Activated CD4-positive, alpha-beta T cell treated with anti-CD3 and anti-CD28 coated beads, Interleukin-2, amount 10 ng/mL, durations not matched to agents 7 days and 5 days (primary cell): Measurements from ENCODE around the gene ADAMTS12. TPM values are rescaled to one million over a fixed set of nuclear protein-coding genes. Genes with fewer than 3 reads are reported as not detected.

Experiments
- CTCF ChIA-PET: fragments of 350-600 bp; sonication (Branson Sonifier 250); formaldehyde crosslinking; loops from one replicate; lab custom pipeline; 2021; ENCODE audit warnings: antibody characterized with exemption; lab: Charles Lee
- POLR2A ChIA-PET: fragments of 350-600 bp; sonication (Branson Sonifier 250); formaldehyde crosslinking; loops from one replicate; lab custom pipeline; 2021; ENCODE audit warnings: antibody characterized with exemption; lab: Charles Lee
- DNase-seq: peaks from one replicate; pipeline ENCODE4 v3.0.0-alpha.2; 2020
- H3K27ac Mint-ChIP-seq: one replicate; pipeline ENCODE4 v1.8.0; 2021; ENCODE audit warnings: mild to moderate bottlenecking, moderate library complexity, mixed read lengths
- H3K27me3 Mint-ChIP-seq: one replicate; pipeline ENCODE4 v1.8.0; 2021; ENCODE audit warnings: mixed read lengths
- H3K36me3 Mint-ChIP-seq: one replicate; pipeline ENCODE4 v1.8.0; 2021; ENCODE audit warnings: low read depth, mixed read lengths
- H3K4me1 Mint-ChIP-seq: one replicate; pipeline ENCODE4 v1.8.0; 2021; ENCODE audit warnings: mixed read lengths
- H3K4me3 Mint-ChIP-seq: one replicate; pipeline ENCODE4 v1.8.0; 2021; ENCODE audit warnings: mild to moderate bottlenecking, moderate library complexity, mixed read lengths
- H3K9me3 Mint-ChIP-seq: one replicate; pipeline ENCODE4 v1.8.0; 2021; ENCODE audit warnings: mixed read lengths
- total RNA-seq, 2 experiments: library from RNA; stranded (reverse); gene quantifications; one replicate each; pipeline ENCODE4 v1.2.3, GENCODE V29; 2021

ADAMTS12 gene
- total RNA-seq, 2 experiments from 2014 or later, result not detected

DNA sequence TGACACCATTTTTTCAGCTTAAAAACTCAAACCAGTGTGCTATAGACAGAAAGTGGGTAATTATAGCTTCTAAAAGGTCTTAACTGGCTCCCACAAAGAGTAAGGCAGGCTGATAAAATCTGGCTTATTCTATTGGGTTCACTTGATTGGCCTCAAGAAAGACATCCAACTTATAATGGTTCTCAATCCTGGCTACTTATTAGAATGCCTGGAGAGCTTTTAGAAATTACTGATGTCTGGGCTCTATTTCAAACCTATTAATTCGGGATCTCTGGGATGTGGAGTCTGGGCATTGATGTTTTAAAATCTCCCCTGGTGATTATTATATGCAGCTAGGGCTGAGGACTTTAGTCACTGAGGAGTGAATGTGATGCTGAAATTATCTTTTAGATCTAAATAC is 263.0 kb downstream of the ADAMTS12 start:
- H3K9me3 Mint-ChIP-seq, result no peaks in the 10 kb centered on the region
- DNase-seq, result no peak
- ChIA-PET CTCF (no interaction called here), POLR2A (no interaction called here)
- H3K4me3 Mint-ChIP-seq, result no peak overlapping the region
- H3K4me1 Mint-ChIP-seq, result no peaks in the 10 kb centered on the region
- H3K36me3 Mint-ChIP-seq, result no peaks in the 10 kb centered on the region
- peaks cover 3% of the 10 kb centered on the region for H3K27me3 Mint-ChIP-seq
- H3K27ac Mint-ChIP-seq, result no peak overlapping the region

DNA sequence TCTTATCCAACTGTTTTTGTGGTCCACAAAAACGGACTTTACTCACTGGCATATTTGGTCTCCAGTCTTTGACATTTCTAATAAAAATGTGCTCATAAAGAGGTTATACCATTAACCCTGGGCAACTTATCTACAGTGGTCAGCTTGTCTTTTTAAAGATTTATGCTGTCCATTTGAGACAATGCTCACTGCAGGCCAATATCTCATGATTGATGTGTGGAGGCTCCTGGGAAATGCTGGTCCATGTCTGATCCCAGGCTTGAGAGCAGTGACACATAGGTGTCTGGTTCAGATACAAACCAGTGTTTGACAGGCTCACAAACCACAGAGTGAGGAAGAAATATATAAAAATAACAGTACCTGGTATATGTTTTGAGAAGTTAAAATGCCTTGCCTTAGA is 270.3 kb downstream of the ADAMTS12 start:
- Mint-ChIP-seq H3K9me3 (no peaks in the 10 kb centered on the region), H3K36me3 (no peaks in the 10 kb centered on the region), H3K4me1 (no peaks in the 10 kb centered on the region), H3K27me3 (peaks cover 3% of the 10 kb centered on the region), H3K27ac (no peak overlapping the region), H3K4me3 (no peak overlapping the region)
- POLR2A ChIA-PET, result no interaction called here
- CTCF ChIA-PET, result no interaction called here
- no peak for DNase-seq

DNA sequence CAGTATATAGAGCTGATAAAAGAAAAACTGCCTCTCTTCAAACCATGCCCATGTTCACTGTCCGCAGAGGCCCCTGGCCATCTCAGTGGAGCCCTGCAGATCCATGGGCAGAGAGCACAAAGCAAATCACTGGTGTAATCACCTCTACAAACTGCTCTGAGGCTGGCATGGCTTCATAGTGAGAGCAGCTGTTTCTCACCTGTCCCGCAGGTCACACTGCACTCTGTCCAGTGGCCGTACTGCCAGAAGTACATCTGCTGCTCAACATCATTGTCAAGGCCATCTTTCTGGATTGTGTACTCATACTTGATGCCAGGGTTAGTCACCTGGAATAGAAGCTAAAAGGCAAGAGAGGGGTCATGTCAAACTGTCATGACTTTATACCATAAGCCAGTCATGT is 277.8 kb downstream of the ADAMTS12 start:
- Mint-ChIP-seq H3K4me1 (no peaks in the 10 kb centered on the region), H3K4me3 (no peak overlapping the region), H3K27ac (no peak overlapping the region), H3K9me3 (no peaks in the 10 kb centered on the region), H3K27me3 (peaks cover 7% of the 10 kb centered on the region), H3K36me3 (no peaks in the 10 kb centered on the region)
- CTCF ChIA-PET, result interaction anchor here (0.6 kb wide), 1 partner anchor 243 kb away, joined by 3 read pairs; no protein-coding TSS in a partner anchor
- POLR2A ChIA-PET, result no interaction called here
- no peak for DNase-seq

DNA sequence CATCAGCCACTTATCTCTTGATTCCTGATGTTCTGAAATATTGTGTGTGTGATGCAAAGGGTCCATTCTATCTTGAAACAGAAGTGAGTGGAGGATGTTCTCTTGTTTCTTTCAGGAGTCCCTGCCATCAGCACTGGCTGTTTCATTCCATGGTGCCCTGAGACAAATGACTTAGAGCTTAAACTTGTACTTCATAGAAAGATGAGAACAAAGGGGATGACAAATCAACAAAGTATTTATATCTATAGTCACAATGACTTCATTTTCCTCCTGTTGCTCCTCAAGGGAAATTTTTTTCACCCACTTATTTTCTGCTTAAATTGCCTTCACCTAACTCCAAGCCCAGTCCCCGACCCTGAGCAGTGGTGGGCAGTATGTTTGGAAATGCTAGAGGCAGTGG is 279.4 kb downstream of the ADAMTS12 start:
- H3K9me3 Mint-ChIP-seq, result no peaks in the 10 kb centered on the region
- no peaks in the 10 kb centered on the region for H3K4me1 Mint-ChIP-seq
- ChIA-PET CTCF (no interaction called here), POLR2A (no interaction called here)
- H3K27ac Mint-ChIP-seq, result no peak overlapping the region
- DNase-seq, result no peak
- no peak overlapping the region for H3K4me3 Mint-ChIP-seq
- no peaks in the 10 kb centered on the region for H3K36me3 Mint-ChIP-seq
- peaks cover 7% of the 10 kb centered on the region for H3K27me3 Mint-ChIP-seq

DNA sequence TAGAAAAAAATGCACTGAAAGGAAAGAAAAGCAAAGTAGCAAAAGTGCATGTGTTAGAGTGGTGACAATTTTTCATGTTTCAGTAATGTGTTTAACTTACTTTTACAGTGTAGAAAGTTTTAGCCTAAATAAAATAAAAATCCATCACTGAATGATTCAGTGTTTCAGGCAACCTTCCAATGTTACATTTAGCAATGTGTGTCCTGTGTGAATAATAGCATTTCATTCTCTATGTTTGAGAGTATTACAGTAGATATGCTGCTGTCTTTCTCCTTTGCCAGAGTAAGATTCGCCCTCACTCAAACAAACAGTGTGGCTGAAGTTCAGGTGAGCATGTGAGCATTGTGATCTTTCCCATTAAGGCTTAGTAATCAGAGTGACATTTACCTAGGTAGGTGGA is 279.9 kb downstream of the ADAMTS12 start:
- Mint-ChIP-seq H3K36me3 (no peaks in the 10 kb centered on the region), H3K27me3 (peaks cover 9% of the 10 kb centered on the region), H3K4me3 (no peak overlapping the region), H3K4me1 (no peaks in the 10 kb centered on the region), H3K9me3 (no peaks in the 10 kb centered on the region), H3K27ac (no peak overlapping the region)
- ChIA-PET CTCF (no interaction called here), POLR2A (no interaction called here)
- no peak for DNase-seq

DNA sequence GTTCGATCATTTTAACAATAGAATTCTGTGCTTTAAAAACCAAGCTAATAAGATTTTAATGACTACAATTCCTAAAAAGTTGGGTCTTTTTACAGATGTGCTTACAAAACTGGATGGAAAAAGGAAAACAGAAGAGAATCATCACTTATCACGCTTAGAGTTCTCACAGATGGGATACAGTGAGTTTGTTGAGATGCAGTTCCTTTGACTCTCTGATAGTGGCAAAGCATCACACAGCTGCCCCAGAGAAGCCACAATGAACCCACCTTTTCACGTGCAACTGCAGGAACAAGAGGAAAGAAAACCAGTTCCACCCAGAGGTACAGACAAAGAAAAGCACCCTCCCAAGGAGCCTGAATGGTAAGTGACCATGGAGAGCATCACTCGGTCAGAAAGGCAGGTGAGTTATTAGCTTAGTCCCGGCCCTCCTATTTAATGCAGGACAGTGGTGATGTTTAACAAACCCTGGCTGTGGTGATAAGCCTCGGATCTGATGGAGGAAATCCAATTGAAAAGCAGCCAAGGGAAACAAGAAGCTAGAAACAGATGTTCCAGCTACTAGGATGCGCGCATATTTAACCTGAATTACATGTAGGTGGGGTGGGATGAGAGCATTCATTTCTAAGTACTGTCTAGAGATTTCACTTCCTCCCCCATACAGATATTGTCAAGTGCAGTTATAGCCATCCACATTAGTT is 283.3 kb downstream of the ADAMTS12 start:
- H3K27ac Mint-ChIP-seq, result no peak overlapping the region
- H3K9me3 Mint-ChIP-seq, result no peaks in the 10 kb centered on the region
- POLR2A ChIA-PET, result no interaction called here
- CTCF ChIA-PET, result no interaction called here
- H3K4me3 Mint-ChIP-seq, result no peak overlapping the region
- no peak for DNase-seq
- no peaks in the 10 kb centered on the region for H3K36me3 Mint-ChIP-seq
- peaks cover 11% of the 10 kb centered on the region for H3K27me3 Mint-ChIP-seq
- no peaks in the 10 kb centered on the region for H3K4me1 Mint-ChIP-seq

DNA sequence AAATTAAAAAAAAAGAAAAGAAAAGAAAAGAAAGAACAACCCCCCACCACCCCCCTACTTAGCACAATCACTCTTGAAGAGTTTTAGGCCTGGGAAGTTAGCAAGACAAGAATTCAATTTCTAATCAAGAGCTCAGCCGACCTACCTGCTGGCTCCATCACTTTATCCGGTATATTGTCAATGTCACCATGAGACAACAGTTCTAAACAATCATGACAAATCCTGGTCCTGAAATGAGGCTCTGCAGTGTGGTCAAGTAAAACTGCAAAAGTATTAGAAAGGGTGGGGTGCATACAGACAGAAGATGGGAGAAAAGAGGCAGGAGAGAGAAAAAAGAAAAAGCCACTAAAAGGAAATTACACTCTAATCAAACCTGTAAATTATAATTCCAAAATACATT is 287.3 kb downstream of the ADAMTS12 start:
- Mint-ChIP-seq H3K4me1 (no peaks in the 10 kb centered on the region), H3K4me3 (no peak overlapping the region), H3K27ac (no peak overlapping the region), H3K9me3 (no peaks in the 10 kb centered on the region), H3K36me3 (no peaks in the 10 kb centered on the region), H3K27me3 (peaks cover 4% of the 10 kb centered on the region)
- DNase-seq, result no peak
- POLR2A ChIA-PET, result no interaction called here
- CTCF ChIA-PET, result interaction anchor here (0.7 kb wide), 1 partner anchor 1026 kb away, joined by 3 read pairs; no protein-coding TSS in a partner anchor

DNA sequence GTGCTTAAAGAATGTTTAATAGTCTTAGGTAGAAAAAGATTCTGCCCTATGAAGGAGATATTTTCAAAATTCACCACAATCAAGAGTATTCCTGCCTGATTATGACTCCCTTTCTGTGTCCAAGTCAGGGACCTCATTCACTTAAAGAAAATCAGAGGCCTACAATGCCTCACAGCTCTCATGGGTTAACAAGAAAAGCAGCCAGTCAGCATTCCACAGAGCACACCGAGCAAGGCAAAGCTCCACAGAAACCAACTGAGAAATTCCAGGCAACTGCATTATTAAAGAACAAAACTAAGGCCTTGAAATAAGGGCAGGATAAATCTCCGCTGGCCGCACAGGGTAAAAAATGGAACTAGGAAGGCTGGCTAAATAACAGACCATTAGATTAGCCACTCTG is 289.9 kb downstream of the ADAMTS12 start:
- ChIA-PET CTCF (no interaction called here), POLR2A (no interaction called here)
- peaks cover 1% of the 10 kb centered on the region for H3K27me3 Mint-ChIP-seq
- H3K36me3 Mint-ChIP-seq, result no peaks in the 10 kb centered on the region
- H3K4me3 Mint-ChIP-seq, result no peak overlapping the region
- no peaks in the 10 kb centered on the region for H3K9me3 Mint-ChIP-seq
- DNase-seq, result no peak
- no peaks in the 10 kb centered on the region for H3K4me1 Mint-ChIP-seq
- H3K27ac Mint-ChIP-seq, result no peak overlapping the region

DNA sequence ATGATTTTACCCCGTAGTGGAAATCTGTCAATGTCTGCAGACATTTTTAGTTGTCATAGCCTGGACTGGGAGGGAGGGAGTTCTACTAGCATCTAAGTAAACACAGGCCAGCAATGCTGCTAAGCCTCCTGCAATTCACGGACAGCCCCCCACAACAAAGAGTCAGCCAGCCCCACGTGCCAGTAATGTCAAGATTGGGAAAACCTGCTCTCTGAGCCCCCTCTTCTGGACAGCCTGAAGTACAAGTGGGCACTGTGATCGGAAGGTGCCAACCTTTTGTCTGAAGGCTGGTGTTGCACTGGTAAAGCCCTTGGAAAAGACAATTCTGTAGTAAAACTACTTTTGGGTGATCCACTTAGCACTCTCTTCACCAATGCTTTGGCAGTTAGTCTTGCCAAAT is 296.5 kb downstream of the ADAMTS12 start:
- no peaks in the 10 kb centered on the region for H3K27me3 Mint-ChIP-seq
- H3K4me3 Mint-ChIP-seq, result no peak overlapping the region
- ChIA-PET CTCF (no interaction called here), POLR2A (no interaction called here)
- no peak overlapping the region for H3K27ac Mint-ChIP-seq
- H3K36me3 Mint-ChIP-seq, result no peaks in the 10 kb centered on the region
- H3K4me1 Mint-ChIP-seq, result no peaks in the 10 kb centered on the region
- H3K9me3 Mint-ChIP-seq, result no peaks in the 10 kb centered on the region
- no peak for DNase-seq

DNA sequence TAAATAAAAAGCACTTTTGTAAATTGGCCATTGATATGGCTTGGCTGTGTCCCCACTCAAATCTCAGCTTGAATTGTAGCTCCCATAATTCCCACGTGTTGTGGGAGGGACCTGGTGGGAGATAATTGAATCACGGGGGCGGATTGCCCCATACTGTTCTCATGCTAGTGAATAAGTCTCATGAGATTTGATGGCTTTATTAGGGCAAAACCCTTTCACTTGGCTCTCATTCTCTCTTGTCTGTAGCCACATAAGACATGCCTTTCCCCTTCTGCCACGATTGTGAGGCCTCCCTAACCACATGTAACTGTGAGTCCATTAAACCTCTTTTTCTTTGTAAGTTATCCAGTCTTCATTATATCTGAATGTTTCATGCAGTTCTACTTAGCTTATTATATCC is 297.8 kb downstream of the ADAMTS12 start:
- Mint-ChIP-seq H3K4me3 (no peak overlapping the region), H3K36me3 (no peaks in the 10 kb centered on the region), H3K27me3 (peaks cover 2% of the 10 kb centered on the region), H3K27ac (no peak overlapping the region), H3K9me3 (no peaks in the 10 kb centered on the region), H3K4me1 (no peaks in the 10 kb centered on the region)
- ChIA-PET POLR2A (no interaction called here), CTCF (no interaction called here)
- DNase-seq, result no peak

DNA sequence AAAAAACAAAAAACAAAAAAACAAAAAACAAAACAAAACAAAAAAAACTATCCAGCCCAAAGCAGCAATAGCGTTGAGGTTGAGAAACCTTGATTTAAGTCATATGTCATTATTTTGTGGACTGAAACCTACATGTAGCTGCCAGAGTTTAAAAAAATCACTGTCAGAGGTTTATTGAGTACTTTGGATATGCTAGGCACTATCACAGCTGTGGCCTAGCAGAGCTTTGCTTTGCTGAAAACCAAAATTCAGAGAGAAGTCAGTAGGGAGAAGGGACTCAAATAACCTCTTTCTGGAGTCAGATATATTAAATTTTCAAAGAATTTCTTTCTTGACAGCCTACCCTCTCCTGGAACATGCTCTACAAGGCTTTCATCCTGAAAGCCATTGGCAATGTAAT is 299.5 kb downstream of the ADAMTS12 start:
- H3K36me3 Mint-ChIP-seq, result no peaks in the 10 kb centered on the region
- peaks cover 2% of the 10 kb centered on the region for H3K27me3 Mint-ChIP-seq
- POLR2A ChIA-PET, result no interaction called here
- no peaks in the 10 kb centered on the region for H3K4me1 Mint-ChIP-seq
- H3K9me3 Mint-ChIP-seq, result no peaks in the 10 kb centered on the region
- no peak overlapping the region for H3K27ac Mint-ChIP-seq
- CTCF ChIA-PET, result no interaction called here
- DNase-seq, result no peak
- H3K4me3 Mint-ChIP-seq, result no peak overlapping the region

DNA sequence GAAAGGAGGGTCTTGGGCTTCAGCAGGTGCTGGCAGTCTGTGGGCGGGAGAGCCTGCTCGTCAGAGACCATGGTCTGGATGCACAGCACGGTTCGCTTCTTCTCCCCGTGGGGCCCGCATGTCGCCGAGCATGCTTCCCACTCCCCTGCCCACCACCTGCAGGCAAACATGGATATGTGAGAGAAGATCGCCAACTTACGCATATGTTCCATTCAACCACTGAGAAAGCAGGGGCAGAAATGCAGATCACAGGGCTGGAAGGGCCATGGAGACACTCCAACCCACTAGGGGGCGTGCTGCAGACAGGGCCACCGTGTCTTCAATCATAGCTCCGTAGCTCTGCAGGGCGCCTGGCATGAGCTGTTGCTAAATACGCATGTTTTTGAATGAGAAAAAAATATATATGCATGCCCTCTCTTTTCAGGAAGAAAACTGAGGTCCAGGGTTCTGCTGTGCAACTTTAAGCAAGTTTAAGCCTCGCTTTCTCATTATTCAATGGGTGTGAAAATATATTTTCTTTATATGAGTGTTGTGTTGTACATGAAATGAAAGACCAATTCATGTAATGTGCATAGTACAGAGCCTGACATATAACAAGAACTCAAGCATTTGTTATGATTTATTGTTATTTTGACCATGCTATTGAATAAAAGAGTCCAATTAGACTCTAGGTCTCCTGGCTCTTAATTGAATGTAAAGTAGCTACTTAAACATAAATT is 303.0 kb downstream of the ADAMTS12 start:
- H3K4me3 Mint-ChIP-seq, result no peak overlapping the region
- no peaks in the 10 kb centered on the region for H3K9me3 Mint-ChIP-seq
- CTCF ChIA-PET, result interaction anchor here (0.6 to 1.7 kb wide), 3 partner anchors 12 to 346 kb away, joined by 3 to 5 read pairs (median 4); no protein-coding TSS in a partner anchor

DNA sequence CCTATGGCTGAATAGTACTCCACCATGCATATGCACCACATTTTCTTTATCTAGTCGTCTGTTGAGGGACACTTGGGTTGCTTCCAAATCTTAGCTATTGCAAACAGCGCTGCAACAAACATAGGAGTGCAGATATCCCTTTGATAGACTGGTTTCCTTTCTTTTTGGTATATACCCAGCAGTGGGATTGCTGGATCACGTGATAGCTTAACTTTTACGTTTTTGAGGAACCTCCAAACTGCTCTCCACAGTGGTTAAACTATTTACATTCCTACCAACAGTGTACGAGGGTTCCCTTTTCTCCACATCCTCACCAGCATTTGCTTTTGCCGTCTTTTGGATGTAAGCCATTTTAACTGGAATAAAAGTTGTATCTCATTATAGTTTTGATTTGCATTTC is 308.5 kb downstream of the ADAMTS12 start:
- Mint-ChIP-seq H3K9me3 (no peaks in the 10 kb centered on the region), H3K27ac (no peak overlapping the region), H3K27me3 (no peaks in the 10 kb centered on the region), H3K4me3 (no peak overlapping the region), H3K4me1 (no peaks in the 10 kb centered on the region), H3K36me3 (no peaks in the 10 kb centered on the region)
- ChIA-PET POLR2A (no interaction called here), CTCF (interaction anchor here (0.5 kb wide), 1 partner anchor 29 kb away, joined by 3 read pairs; no protein-coding TSS in a partner anchor)
- DNase-seq, result no peak

More for the DNA sequence above, 303.0 kb downstream of the ADAMTS12 start:
- Mint-ChIP-seq H3K36me3 (no peaks in the 10 kb centered on the region), H3K27me3 (peaks cover 2% of the 10 kb centered on the region), H3K27ac (no peak overlapping the region), H3K4me1 (no peaks in the 10 kb centered on the region)
- peak; percentile 52 for DNase-seq
- POLR2A ChIA-PET, result no interaction called here
